Hepatocyte (in vitro differentiated cells): Measurements from ENCODE around the gene PGAP3. TPM values are rescaled to one million over a fixed set of nuclear protein-coding genes. Genes with fewer than 3 reads are reported as not detected.

Experiments
- DNase-seq: peaks from one replicate; pipeline ENCODE4 v3.0.0-alpha.2; 2016; ENCODE audit warnings: low spot score
- H2AFZ ChIP-seq: fragments of 200-600 bp; sonication (generic); 2 replicates; pipeline ENCODE4 v1.6.0; 2016; ENCODE audit warnings: antibody characterized with exemption, mild to moderate bottlenecking
- H3K27ac ChIP-seq: fragments of 200-600 bp; sonication (generic); 2 replicates; pipeline ENCODE4 v1.5.1; 2016; ENCODE audit warnings: mild to moderate bottlenecking
- H3K27me3 ChIP-seq: fragments of 200-600 bp; sonication (generic); 2 replicates; pipeline ENCODE4 v1.6.1; 2016
- H3K36me3 ChIP-seq: fragments of 200-600 bp; sonication (generic); replicated peaks from 2 replicates; pipeline ENCODE4 v1.5.1; 2016; ENCODE audit warnings: low read depth; ENCODE audit not compliant: insufficient read depth
- H3K4me1 ChIP-seq: fragments of 200-600 bp; sonication (generic); 2 replicates; pipeline ENCODE4 v1.5.1; 2016; ENCODE audit warnings: mild to moderate bottlenecking, moderate library complexity; ENCODE audit not compliant: insufficient read depth
- H3K4me2 ChIP-seq: fragments of 200-600 bp; sonication (generic); 2 replicates; pipeline ENCODE4 v1.6.0; 2016
- H3K4me3 ChIP-seq: fragments of 200-600 bp; sonication (generic); 2 replicates; pipeline ENCODE4 v1.5.1; 2016; ENCODE audit warnings: mild to moderate bottlenecking
- H3K79me2 ChIP-seq: fragments of 200-600 bp; sonication (generic); 2 replicates; pipeline ENCODE4 v1.6.0; 2017; ENCODE audit warnings: mild to moderate bottlenecking
- H3K9me2 ChIP-seq: fragments of 200-600 bp; sonication (generic); replicated peaks from 2 replicates; pipeline ENCODE4 v1.6.0; 2017; ENCODE audit warnings: mild to moderate bottlenecking; ENCODE audit not compliant: insufficient read depth
- H3K9me3 ChIP-seq: fragments of 200-600 bp; sonication (generic); 2 replicates; pipeline ENCODE4 v1.5.1; 2016; ENCODE audit warnings: low read depth, mild to moderate bottlenecking
- H4K20me1 ChIP-seq: fragments of 200-600 bp; sonication (generic); 2 replicates; pipeline ENCODE4 v1.6.0; 2016; ENCODE audit warnings: mild to moderate bottlenecking; ENCODE audit not compliant: insufficient read depth, poor library complexity, severe bottlenecking
- EZH2 ChIP-seq: fragments of 200-600 bp; sonication (generic); IDR thresholded peaks from 2 replicates; pipeline ENCODE4 v1.6.1; 2016; ENCODE audit warnings: antibody characterized with exemption, mild to moderate bottlenecking, borderline replicate concordance
- EZH2phosphoT487 ChIP-seq: fragments of 200-600 bp; sonication (generic); IDR thresholded peaks from one replicate; pipeline ENCODE4 v1.6.1; 2018; ENCODE audit warnings: antibody characterized with exemption, mild to moderate bottlenecking, low read depth, moderate library complexity; ENCODE audit not compliant: unreplicated experiment, severe bottlenecking
- WGBS: methylation state at CpG from one replicate; pipeline ENCODE4 v1.1.6; 2016; ENCODE audit warnings: low lambda C conversion rate; ENCODE audit errors: missing lambda C conversion rate; 5-methylcytosine and 5-hydroxymethylcytosine counted together
- polyA plus RNA-seq: library from polyadenylated mRNA; unstranded; fragments of >200 nt; fragmentation: Nextera tagmentation; extraction: Ambion mirVana; gene quantifications from 2 replicates; pipeline ENCODE4 v1.2.1, GENCODE V29; 2016
- total RNA-seq: library from RNA; depleted of rRNA; stranded (reverse); fragments of >200 nt; gene quantifications from 2 replicates; pipeline ENCODE4 v1.2.3, GENCODE V29; 2014
- TF ChIP-seq, protein P1 (sequence below): fragments of 200-600 bp; sonication (generic); IDR thresholded peaks from 2 replicates; pipeline ENCODE4 v1.5.1; 2016; ENCODE audit warnings: antibody characterized with exemption, mild to moderate bottlenecking; ENCODE audit not compliant: poor library complexity

The PGAP3 gene
- total and polyA plus RNA-seq, 2 experiments from 2014 or later = 33.0 to 35.4 TPM

GRCh38 chr17:39661744-39662541 lies 25.9 kb downstream of the PGAP3 start:
- no peaks in the 10 kb centered on the region for H3K36me3 ChIP-seq
- no peak overlapping the region for H2AFZ ChIP-seq
- H3K4me2 ChIP-seq = no peak overlapping the region
- no peak for DNase-seq
- H3K4me1 ChIP-seq = peaks cover 34% of the 10 kb centered on the region
- H4K20me1 ChIP-seq = no peaks in the 10 kb centered on the region
- no peak overlapping the region for H3K4me3 ChIP-seq
- no peaks in the 10 kb centered on the region for H3K79me2 ChIP-seq
- peaks cover 3% of the 10 kb centered on the region for H3K27me3 ChIP-seq
- no peak overlapping the region for H3K27ac ChIP-seq
- no peaks in the 10 kb centered on the region for H3K9me3 ChIP-seq
- TF ChIP-seq EZH2 = no peak
- TF ChIP-seq, protein P1, sequence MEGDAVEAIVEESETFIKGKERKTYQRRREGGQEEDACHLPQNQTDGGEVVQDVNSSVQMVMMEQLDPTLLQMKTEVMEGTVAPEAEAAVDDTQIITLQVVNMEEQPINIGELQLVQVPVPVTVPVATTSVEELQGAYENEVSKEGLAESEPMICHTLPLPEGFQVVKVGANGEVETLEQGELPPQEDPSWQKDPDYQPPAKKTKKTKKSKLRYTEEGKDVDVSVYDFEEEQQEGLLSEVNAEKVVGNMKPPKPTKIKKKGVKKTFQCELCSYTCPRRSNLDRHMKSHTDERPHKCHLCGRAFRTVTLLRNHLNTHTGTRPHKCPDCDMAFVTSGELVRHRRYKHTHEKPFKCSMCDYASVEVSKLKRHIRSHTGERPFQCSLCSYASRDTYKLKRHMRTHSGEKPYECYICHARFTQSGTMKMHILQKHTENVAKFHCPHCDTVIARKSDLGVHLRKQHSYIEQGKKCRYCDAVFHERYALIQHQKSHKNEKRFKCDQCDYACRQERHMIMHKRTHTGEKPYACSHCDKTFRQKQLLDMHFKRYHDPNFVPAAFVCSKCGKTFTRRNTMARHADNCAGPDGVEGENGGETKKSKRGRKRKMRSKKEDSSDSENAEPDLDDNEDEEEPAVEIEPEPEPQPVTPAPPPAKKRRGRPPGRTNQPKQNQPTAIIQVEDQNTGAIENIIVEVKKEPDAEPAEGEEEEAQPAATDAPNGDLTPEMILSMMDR = no peak
- TF ChIP-seq EZH2phosphoT487 = no peak
- H3K9me2 ChIP-seq = no peaks in the 10 kb centered on the region
- 85% methylated on average over 8 of the region's 8 CpGs for WGBS

GRCh38 chr17:39660397-39661385 lies 27.2 kb downstream of the PGAP3 start:
- no peak for DNase-seq
- no peak overlapping the region for H3K27ac ChIP-seq
- no peaks in the 10 kb centered on the region for H3K9me2 ChIP-seq
- H3K4me2 ChIP-seq = no peak overlapping the region
- TF ChIP-seq, protein P1 = no peak
- TF ChIP-seq EZH2 = no peak
- no peak for TF ChIP-seq EZH2phosphoT487
- H4K20me1 ChIP-seq = no peaks in the 10 kb centered on the region
- no peaks in the 10 kb centered on the region for H3K27me3 ChIP-seq
- H3K4me1 ChIP-seq = peaks cover 22% of the 10 kb centered on the region
- no peak overlapping the region for H3K4me3 ChIP-seq
- no peaks in the 10 kb centered on the region for H3K79me2 ChIP-seq
- H3K36me3 ChIP-seq = no peaks in the 10 kb centered on the region
- WGBS = 91% methylated on average over 33 of the region's 35 CpGs
- H3K9me3 ChIP-seq = no peaks in the 10 kb centered on the region
- H2AFZ ChIP-seq = no peak overlapping the region

- Histone ChIP-seq H3K9me2 (no peaks in the 10 kb centered on the region), H3K4me3 (no peak overlapping the region), H4K20me1 (no peaks in the 10 kb centered on the region), H3K4me2 (no peak overlapping the region), H2AFZ (no peak overlapping the region), H3K4me1 (peaks cover 19% of the 10 kb centered on the region), H3K79me2 (peaks cover 5% of the 10 kb centered on the region), H3K9me3 (no peaks in the 10 kb centered on the region), H3K27me3 (no peaks in the 10 kb centered on the region), H3K27ac (no peak overlapping the region), H3K36me3 (no peaks in the 10 kb centered on the region)
- TF ChIP-seq, protein P1 = no peak
- TF ChIP-seq EZH2phosphoT487 (no peak), EZH2 (no peak)
- WGBS = 93% methylated on average over 5 of the region's 5 CpGs
- no peak for DNase-seq
Observed at GRCh38 chr17:39660011-39660360, 27.9 kb downstream of the PGAP3 start.
